SIG-M5 treated with dmso at 0.1 percent for 504 hours (cell line): ENCODE results near the gene SLC35F4.

ENCODE experiments used
- DNase-seq: peaks from one replicate; lab custom pipeline; 2025; ENCODE audit not compliant: unreplicated experiment; lab: John Stamatoyannopoulos, UW

The SLC35F4 gene

GRCh38 chr14:57549016-57549564 is 316.8 kb downstream of the SLC35F4 start:
- no peak for DNase-seq

GRCh38 chr14:57547131-57547530 is 318.8 kb downstream of the SLC35F4 start:
- no peak for DNase-seq

GRCh38 chr14:57533214-57533613 is 332.7 kb downstream of the SLC35F4 start:
- peak; percentile 7 for DNase-seq

GRCh38 chr14:57530571-57530970 is 335.3 kb downstream of the SLC35F4 start:
- DNase-seq, result no peak

GRCh38 chr14:57526942-57527341 is 338.9 kb downstream of the SLC35F4 start:
- no peak for DNase-seq

GRCh38 chr14:57519043-57519442 is 346.8 kb downstream of the SLC35F4 start:
- DNase-seq, result no peak
